Measurements from ENCODE around the gene SLC1A2. TPM values are rescaled to one million over a fixed set of nuclear protein-coding genes. Genes with fewer than 3 reads are reported as not detected.

The SLC1A2 gene
- total RNA-seq, 1 experiment from 2014 or later: 0.50 TPM

GRCh38 chr11:35346472-35347156 lies 72.7 kb downstream of the SLC1A2 start:
- no peak overlapping the region for H2BK20ac ChIP-seq (ENCODE audit: low read depth, low read length, poor library complexity, severe bottlenecking)

More at GRCh38 chr11:35346472-35347156, 72.7 kb downstream of the SLC1A2 start:
- Histone ChIP-seq H3K9me3 (ENCODE audit: control insufficient read depth, low read depth, low read length) (no peaks in the 10 kb centered on the region), H3K9ac (ENCODE audit: extremely low read depth, insufficient read length, low read length) (no peak overlapping the region), H3K23ac (ENCODE audit: insufficient read length, low read depth, low read length) (no peak overlapping the region), H3K14ac (ENCODE audit: insufficient read depth, low read length) (no peak overlapping the region), H3K4me1 (ENCODE audit: insufficient read depth, low read length) (peaks cover 4% of the 10 kb centered on the region; the same call in 1 of the 2 replicates), H4K8ac (replicated peaks; ENCODE audit: insufficient read length, low read depth, low read length) (no peak overlapping the region), H3K4ac (ENCODE audit: low read depth, low read length) (no peak overlapping the region), H4K5ac (ENCODE audit: insufficient read length, low read depth, low read length) (no peak overlapping the region), H3K79me2 (ENCODE audit: insufficient read depth, low read length) (no peaks in the 10 kb centered on the region), H3K18ac (ENCODE audit: insufficient read length, low read depth, low read length) (no peak overlapping the region), H3K79me1 (ENCODE audit: insufficient read depth, low read depth, low read length, poor library complexity, severe bottlenecking) (no peaks in the 10 kb centered on the region), H2BK5ac (ENCODE audit: insufficient read length, low read length) (no peak overlapping the region), H3K27me3 (ENCODE audit: insufficient read depth, low read length) (peaks cover 2% of the 10 kb centered on the region; the same call in 1 of the 2 replicates), H3K56ac (ENCODE audit: insufficient read length, low read depth, low read length) (no peak overlapping the region), H3K27ac (ENCODE audit: insufficient read length, low read depth, low read length) (no peak overlapping the region), H3K23me2 (ENCODE audit: insufficient read length, low read depth, low read length, poor library complexity, severe bottlenecking) (no peaks in the 10 kb centered on the region), H3T11ph (ENCODE audit: low read length) (no peak overlapping the region), H4K91ac (ENCODE audit: insufficient read length, low read depth, low read length) (no peak overlapping the region), H4K20me1 (ENCODE audit: control insufficient read depth, insufficient read depth, insufficient read length) (no peaks in the 10 kb centered on the region), H2BK12ac (ENCODE audit: insufficient read length, low read depth, low read length) (no peak overlapping the region), H2BK120ac (ENCODE audit: low read depth, low read length, poor library complexity, severe bottlenecking) (no peak overlapping the region), H2BK15ac (ENCODE audit: low read depth, low read length) (no peak overlapping the region), H2AK5ac (ENCODE audit: insufficient read length, low read length) (no peak overlapping the region), H3K4me2 (ENCODE audit: insufficient read depth, insufficient read length, low read length) (no peak overlapping the region), H2AFZ (ENCODE audit: low read length) (no peak overlapping the region)
- H3K9me3 Mint-ChIP-seq: no peaks in the 10 kb centered on the region
- H3K4me1 Mint-ChIP-seq: peaks cover 15 to 20% of the 10 kb centered on the region in 2 experiments
- no CpG with 5 or more reads among the region's 6 CpGs for WGBS (ENCODE audit: extremely low coverage, insufficient read length, low lambda C conversion rate)
- TF ChIP-seq CTCF (conservative IDR thresholded peaks at IDR 0.05): no peak
- H3K36me3 Mint-ChIP-seq (ENCODE audit: insufficient read depth in 1 of 3, low read depth in 3 of 3): no peaks in the 10 kb centered on the region
- H3K27me3 Mint-ChIP-seq (ENCODE audit: low read depth): peaks cover 54% of the 10 kb centered on the region
- DNase-seq: no peak
- H3K4me3 Mint-ChIP-seq: no peak overlapping the region
- H3K27ac Mint-ChIP-seq: no peak overlapping the region

All from H9 (cell line).